MM.1S (cell line): ENCODE measurements around the gene ATP6V1G2.

Experiments used
- DNase-seq: peaks from one replicate; pipeline ENCODE4 v3.0.0-alpha.2; 2015
- H2AFZ ChIP-seq: fragments of 300-600 bp; sonication (generic); 2 replicates; pipeline ENCODE4 v1.6.0; 2016; ENCODE audit warnings: antibody characterized with exemption, low read length
- H3F3A ChIP-seq: fragments of 300-600 bp; sonication (generic); 2 replicates; pipeline ENCODE4 v1.6.1; 2016; ENCODE audit warnings: mild to moderate bottlenecking, antibody characterized with exemption, low read length, moderate library complexity, mixed read lengths; ENCODE audit not compliant: insufficient read depth
- H3K27ac ChIP-seq: fragments of 300-600 bp; sonication (generic); 2 replicates; pipeline ENCODE4 v1.5.1; 2016; ENCODE audit warnings: mild to moderate bottlenecking, low read length
- H3K27me3 ChIP-seq: fragments of 300-600 bp; sonication (generic); replicated peaks from 2 replicates; pipeline ENCODE4 v1.6.0; 2016; ENCODE audit warnings: low read length; ENCODE audit not compliant: insufficient read depth
- H3K36me3 ChIP-seq: fragments of 300-600 bp; sonication (generic); replicated peaks from 2 replicates; pipeline ENCODE4 v1.6.1; 2016; ENCODE audit warnings: mild to moderate bottlenecking, low read length, mixed read lengths; ENCODE audit not compliant: insufficient read depth
- H3K4me1 ChIP-seq: fragments of 300-600 bp; sonication (generic); 2 replicates; pipeline ENCODE4 v1.6.1; 2016; ENCODE audit warnings: low read length, mixed read lengths
- H3K4me2 ChIP-seq: fragments of 300-600 bp; sonication (generic); 2 replicates; pipeline ENCODE4 v1.6.0; 2016; ENCODE audit warnings: low read depth, low read length
- H3K4me3 ChIP-seq: fragments of 300-600 bp; sonication (generic); 2 replicates; pipeline ENCODE4 v1.5.1; 2016; ENCODE audit warnings: low read length, mixed read lengths
- H3K79me2 ChIP-seq: fragments of 300-600 bp; sonication (generic); 2 replicates; pipeline ENCODE4 v1.6.1; 2016; ENCODE audit warnings: mixed run types, low read length, mixed read lengths
- H3K9ac ChIP-seq: fragments of 300-600 bp; sonication (generic); 2 replicates; pipeline ENCODE4 v1.6.1; 2016; ENCODE audit warnings: low read length, mixed read lengths
- H3K9me2 ChIP-seq: fragments of 300-600 bp; sonication (generic); replicated peaks from 2 replicates; pipeline ENCODE4 v1.6.1; 2016; ENCODE audit warnings: mild to moderate bottlenecking, low read length, mixed read lengths; ENCODE audit not compliant: insufficient read depth
- H3K9me3 ChIP-seq: fragments of 300-600 bp; sonication (generic); replicated peaks from 2 replicates; pipeline ENCODE4 v1.6.1; 2016; ENCODE audit warnings: mild to moderate bottlenecking, low read length, mixed read lengths; ENCODE audit not compliant: insufficient read depth
- H4K20me1 ChIP-seq: fragments of 300-600 bp; sonication (generic); 2 replicates; pipeline ENCODE4 v1.6.1; 2016; ENCODE audit warnings: mild to moderate bottlenecking, low read length, moderate library complexity, mixed read lengths; ENCODE audit not compliant: insufficient read depth
- EZH2 ChIP-seq: fragments of 300-600 bp; sonication (generic); optimal IDR thresholded peaks from 2 replicates; pipeline ENCODE3; 2017; ENCODE audit warnings: low read depth, mild to moderate bottlenecking, antibody characterized with exemption, low read length, mixed read lengths
- EZH2phosphoT487 ChIP-seq: fragments of 300-600 bp; sonication (generic); IDR thresholded peaks from 2 replicates; pipeline ENCODE4 v1.6.1; 2018; ENCODE audit warnings: antibody characterized with exemption, low read length
- TF ChIP-seq, protein P1 (sequence below): fragments of 300-600 bp; sonication (generic); IDR thresholded peaks from 2 replicates; pipeline ENCODE4 v1.5.1; 2016; ENCODE audit warnings: antibody characterized with exemption, low read length, mixed read lengths

The ATP6V1G2 gene

DNA sequence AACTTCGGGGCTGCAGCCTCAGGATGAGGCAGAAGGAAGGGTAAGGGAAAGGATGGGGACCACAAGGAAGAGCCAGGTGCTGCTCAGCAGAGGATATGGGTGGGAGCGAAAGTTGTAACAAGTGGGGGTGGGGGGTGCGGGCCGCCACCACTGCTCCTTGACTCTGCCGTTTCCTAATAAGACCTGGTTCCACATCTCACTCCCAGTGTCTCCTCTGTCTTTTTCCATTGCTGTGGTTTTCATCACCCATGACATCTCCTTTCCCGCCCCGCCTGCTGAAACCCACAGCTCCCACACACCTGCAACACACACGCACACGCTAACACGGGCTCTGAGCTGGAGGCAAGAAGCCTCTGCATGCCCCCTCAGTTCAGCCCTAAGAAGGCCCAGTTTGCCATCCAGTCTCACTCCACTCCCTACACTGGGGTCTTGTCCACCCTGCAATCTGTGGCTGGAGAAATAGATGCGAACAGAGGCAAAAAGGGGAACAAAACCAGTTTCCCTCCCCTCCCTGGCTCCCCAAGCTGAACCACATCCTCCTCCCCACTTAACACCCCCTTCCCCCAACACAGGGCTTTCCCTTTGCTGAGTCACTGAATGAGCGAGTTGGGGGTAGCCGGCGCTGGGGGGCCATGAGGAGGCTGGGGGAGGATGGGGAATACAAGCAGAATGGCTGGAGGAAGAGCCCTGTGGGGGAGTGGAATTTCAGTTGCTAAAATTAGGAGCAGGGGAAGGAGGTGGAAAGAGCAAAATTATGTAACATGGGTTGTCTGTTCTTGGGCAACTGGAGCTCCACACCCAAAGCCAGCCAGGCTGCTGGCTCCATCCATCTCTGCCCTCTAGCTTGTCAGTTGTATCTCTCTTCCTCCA, 12.5 kb upstream of the ATP6V1G2 start:
- TF ChIP-seq, protein P1, sequence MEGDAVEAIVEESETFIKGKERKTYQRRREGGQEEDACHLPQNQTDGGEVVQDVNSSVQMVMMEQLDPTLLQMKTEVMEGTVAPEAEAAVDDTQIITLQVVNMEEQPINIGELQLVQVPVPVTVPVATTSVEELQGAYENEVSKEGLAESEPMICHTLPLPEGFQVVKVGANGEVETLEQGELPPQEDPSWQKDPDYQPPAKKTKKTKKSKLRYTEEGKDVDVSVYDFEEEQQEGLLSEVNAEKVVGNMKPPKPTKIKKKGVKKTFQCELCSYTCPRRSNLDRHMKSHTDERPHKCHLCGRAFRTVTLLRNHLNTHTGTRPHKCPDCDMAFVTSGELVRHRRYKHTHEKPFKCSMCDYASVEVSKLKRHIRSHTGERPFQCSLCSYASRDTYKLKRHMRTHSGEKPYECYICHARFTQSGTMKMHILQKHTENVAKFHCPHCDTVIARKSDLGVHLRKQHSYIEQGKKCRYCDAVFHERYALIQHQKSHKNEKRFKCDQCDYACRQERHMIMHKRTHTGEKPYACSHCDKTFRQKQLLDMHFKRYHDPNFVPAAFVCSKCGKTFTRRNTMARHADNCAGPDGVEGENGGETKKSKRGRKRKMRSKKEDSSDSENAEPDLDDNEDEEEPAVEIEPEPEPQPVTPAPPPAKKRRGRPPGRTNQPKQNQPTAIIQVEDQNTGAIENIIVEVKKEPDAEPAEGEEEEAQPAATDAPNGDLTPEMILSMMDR = no peak
- TF ChIP-seq EZH2phosphoT487 (no peak), EZH2 (no peak)
- no peak overlapping the region for H3K27ac ChIP-seq
- peaks cover 32% of the 10 kb centered on the region for H3K4me1 ChIP-seq
- H3K9me2 ChIP-seq = no peaks in the 10 kb centered on the region
- H3K9ac ChIP-seq = no peak overlapping the region
- H3K27me3 ChIP-seq = 0 out of 2 replicates have a peak, but pooled peaks cover 7% of the 10 kb centered on the region
- peak overlapping the region; percentile 67 for H3K4me2 ChIP-seq
- DNase-seq = no peak
- no peak overlapping the region for H2AFZ ChIP-seq
- no peaks in the 10 kb centered on the region for H3K79me2 ChIP-seq
- no peaks in the 10 kb centered on the region for H3K36me3 ChIP-seq
- H4K20me1 ChIP-seq = peaks cover 10% of the 10 kb centered on the region; the same call in 1 of the 2 replicates
- no peaks in the 10 kb centered on the region for H3K9me3 ChIP-seq
- H3K4me3 ChIP-seq = no peak overlapping the region
- peaks cover 15% of the 10 kb centered on the region for H3F3A ChIP-seq

DNA sequence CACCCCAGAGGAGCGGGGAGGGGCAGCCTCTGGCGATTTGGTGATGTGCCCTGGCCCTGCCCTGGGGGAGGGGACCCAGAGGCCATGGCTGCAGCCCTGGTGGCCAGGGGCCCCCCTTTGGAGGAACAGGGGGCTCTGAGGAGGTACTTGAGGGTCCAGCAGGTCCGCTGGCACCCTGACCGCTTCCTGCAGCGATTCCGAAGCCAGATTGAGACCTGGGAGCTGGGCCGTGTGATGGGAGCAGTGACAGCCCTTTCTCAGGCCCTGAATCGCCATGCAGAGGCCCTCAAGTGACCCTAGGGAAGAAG, 11.9 kb upstream of the ATP6V1G2 start:
- no peak overlapping the region for H3K9ac ChIP-seq
- H2AFZ ChIP-seq = no peak overlapping the region
- peaks cover 32% of the 10 kb centered on the region for H3K4me1 ChIP-seq
- TF ChIP-seq EZH2phosphoT487 (no peak), EZH2 (no peak)
- TF ChIP-seq, protein P1 = no peak
- H3K9me2 ChIP-seq = no peaks in the 10 kb centered on the region
- peaks cover 15% of the 10 kb centered on the region for H3F3A ChIP-seq
- H3K36me3 ChIP-seq = no peaks in the 10 kb centered on the region
- H4K20me1 ChIP-seq = peaks cover 10% of the 10 kb centered on the region; the same call in 1 of the 2 replicates
- H3K4me3 ChIP-seq = no peak overlapping the region
- DNase-seq = no peak
- H3K4me2 ChIP-seq = no peak overlapping the region
- H3K27me3 ChIP-seq = 0 out of 2 replicates have a peak, but pooled peaks cover 7% of the 10 kb centered on the region
- H3K79me2 ChIP-seq = no peaks in the 10 kb centered on the region
- H3K27ac ChIP-seq = no peak overlapping the region
- no peaks in the 10 kb centered on the region for H3K9me3 ChIP-seq

DNA sequence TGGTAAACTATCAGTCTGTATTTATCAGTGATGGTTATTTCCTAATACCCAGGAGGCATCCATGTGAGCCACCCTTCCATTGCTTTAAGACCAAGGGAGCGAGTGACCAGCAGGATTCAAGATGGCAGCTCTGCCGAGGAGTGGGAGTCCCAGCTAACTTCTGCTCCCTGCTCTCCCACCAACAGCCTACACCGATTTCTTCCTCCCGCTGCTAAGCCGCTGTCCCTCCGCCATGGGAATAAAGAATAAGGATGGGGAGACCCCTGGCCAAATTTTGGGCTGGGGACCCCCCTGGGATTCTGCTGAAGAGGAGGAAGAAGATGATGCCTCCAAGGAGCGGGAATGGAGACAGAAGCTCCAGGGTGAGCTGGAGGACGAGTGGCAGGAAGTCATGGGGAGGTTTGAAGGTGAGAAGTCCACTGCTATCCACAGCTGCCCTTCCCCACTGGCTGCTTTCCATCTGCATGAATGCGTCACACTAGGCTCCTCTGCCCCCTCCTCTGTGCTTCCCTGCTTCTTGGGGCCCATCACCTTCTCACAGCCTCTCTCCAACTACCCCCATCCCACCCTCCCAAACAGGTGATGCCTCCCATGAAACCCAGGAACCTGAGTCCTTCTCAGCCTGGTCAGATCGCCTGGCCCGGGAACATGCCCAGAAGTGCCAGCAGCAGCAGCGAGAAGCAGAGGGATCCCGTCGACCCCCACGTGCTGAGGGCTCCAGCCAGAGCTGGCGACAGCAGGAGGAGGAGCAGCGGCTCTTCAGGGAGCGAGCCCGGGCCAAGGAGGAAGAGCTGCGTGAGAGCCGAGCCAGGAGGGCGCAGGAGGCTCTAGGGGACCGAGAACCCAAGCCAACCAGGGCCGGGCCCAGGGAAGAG, 11.3 kb upstream of the ATP6V1G2 start:
- no peak for DNase-seq
- H3K4me2 ChIP-seq = no peak overlapping the region
- no peak overlapping the region for H3K27ac ChIP-seq
- H3K4me3 ChIP-seq = no peak overlapping the region
- H3K9me3 ChIP-seq = no peaks in the 10 kb centered on the region
- H3K36me3 ChIP-seq = no peaks in the 10 kb centered on the region
- peaks cover 10% of the 10 kb centered on the region; the same call in 1 of the 2 replicates for H4K20me1 ChIP-seq
- H3K9ac ChIP-seq = no peak overlapping the region
- no peak overlapping the region for H2AFZ ChIP-seq
- no peak for TF ChIP-seq EZH2
- TF ChIP-seq, protein P1 = no peak
- H3F3A ChIP-seq = peaks cover 15% of the 10 kb centered on the region
- H3K79me2 ChIP-seq = no peaks in the 10 kb centered on the region
- H3K4me1 ChIP-seq = peaks cover 32% of the 10 kb centered on the region
- 0 out of 2 replicates have a peak, but pooled peaks cover 7% of the 10 kb centered on the region for H3K27me3 ChIP-seq
- H3K9me2 ChIP-seq = no peaks in the 10 kb centered on the region
